Thymus (tissue), 11 donors: ENCODE data around the gene REG3A. TPM values are rescaled to one million over a fixed set of nuclear protein-coding genes. Genes with fewer than 3 reads are reported as not detected.

Experiments used
- DNase-seq, 9 donors: peaks; one replicate each; pipeline ENCODE4 v3.0.0-alpha.2; 2013; ENCODE audit warnings: low spot score in 9 of 9, low read depth in 6 of 9, missing footprints in 1 of 9
- H3K27ac ChIP-seq, 2 donors: one replicate each; pipeline ENCODE4 v1.5.1; 2013; ENCODE audit warnings: control low read depth in 1 of 2, low read depth in 1 of 2, low read length in 1 of 2, mild to moderate bottlenecking in 1 of 2, moderate library complexity in 1 of 2
- H3K27me3 ChIP-seq, 2 donors: one replicate each; pipeline ENCODE4 v1.5.1; 2013; ENCODE audit warnings: low read length in 1 of 2; ENCODE audit not compliant: control insufficient read depth in 2 of 2, insufficient read depth in 1 of 2
- H3K36me3 ChIP-seq, 2 donors: one replicate each; pipeline ENCODE4 v1.5.1; 2013; ENCODE audit warnings: low read length in 1 of 2, mild to moderate bottlenecking in 1 of 2, moderate library complexity in 1 of 2; ENCODE audit not compliant: control insufficient read depth in 2 of 2, insufficient read depth in 2 of 2
- H3K4me1 ChIP-seq, 2 donors: one replicate each; pipeline ENCODE4 v1.5.1; 2013; ENCODE audit warnings: low read length in 2 of 2; ENCODE audit not compliant: control insufficient read depth in 2 of 2, insufficient read depth in 2 of 2
- H3K4me3 ChIP-seq, 2 donors: one replicate each; pipeline ENCODE4 v1.5.1; 2013; ENCODE audit warnings: low read length in 2 of 2, control low read depth in 1 of 2, mild to moderate bottlenecking in 1 of 2
- H3K9me3 ChIP-seq, 2 donors: one replicate each; pipeline ENCODE4 v1.5.1; 2013; ENCODE audit warnings: low read length in 1 of 2, mild to moderate bottlenecking in 1 of 2; ENCODE audit not compliant: control insufficient read depth in 2 of 2, insufficient read depth in 1 of 2
- WGBS: extraction: QIAGEN DNeasy Blood & Tissue Kit; methylation state at CpG from one replicate; pipeline ENCODE4 v1.1.7; 2013; 5-methylcytosine and 5-hydroxymethylcytosine counted together
- polyA plus RNA-seq: library from polyadenylated mRNA; stranded (reverse); fragments of 200-250 nt; gene quantifications from one replicate; pipeline ENCODE4 v1.2.3, GENCODE V29; 2013
- total RNA-seq: library from RNA; stranded (reverse); fragments of 120-200 nt; gene quantifications from one replicate; pipeline ENCODE4 v1.2.4, GENCODE V29; 2013
- donor health status: healthy.

The REG3A gene
- total and polyA plus RNA-seq, 2 donors = 0.05 to 0.82 TPM

- no peak overlapping the region for H3K4me3 ChIP-seq
These were observed 47.3 kb downstream of the REG3A start for GRCh38 chr2:79112269-79112668.

More at GRCh38 chr2:79112269-79112668, 47.3 kb downstream of the REG3A start:
- no peaks in the 10 kb centered on the region for H3K36me3 ChIP-seq
- no peak for DNase-seq
- no peak overlapping the region for H3K27ac ChIP-seq
- H3K9me3 ChIP-seq = no peaks in the 10 kb centered on the region
- WGBS = 97% methylated on average over 3 of the region's 3 CpGs
- H3K4me1 ChIP-seq = no peaks in the 10 kb centered on the region
- H3K27me3 ChIP-seq = no peaks in the 10 kb centered on the region

Other genes with a start within 250 kb of the REG3A start
- 0.09 TPM for gene REG3G, start 134.1 kb downstream of the REG3A start, total RNA-seq
- gene REG3G, start 134.1 kb downstream of the REG3A start, polyA plus RNA-seq = 0.73 TPM
- gene REG1B, start 71.8 kb downstream of the REG3A start, total RNA-seq = not detected
- 0.68 TPM for gene REG1B, start 71.8 kb downstream of the REG3A start, polyA plus RNA-seq
- gene REG1A, start 39.3 kb downstream of the REG3A start, total RNA-seq = 0.14 TPM
- 2.4 TPM for gene REG1A, start 39.3 kb downstream of the REG3A start, polyA plus RNA-seq